ENCODE data around the gene HAUS2. TPM values are rescaled to one million over a fixed set of nuclear protein-coding genes. Genes with fewer than 3 reads are reported as not detected.
"Not testable (repeated sequence)": the region's sequence is repeated elsewhere in the genome, so short reads cannot be mapped to it uniquely, and the experiment has no call there.

Gene HAUS2
- total RNA-seq, 4 donors from 2014 or later = 16.9 to 33.2 (median 19.2) TPM

DNA sequence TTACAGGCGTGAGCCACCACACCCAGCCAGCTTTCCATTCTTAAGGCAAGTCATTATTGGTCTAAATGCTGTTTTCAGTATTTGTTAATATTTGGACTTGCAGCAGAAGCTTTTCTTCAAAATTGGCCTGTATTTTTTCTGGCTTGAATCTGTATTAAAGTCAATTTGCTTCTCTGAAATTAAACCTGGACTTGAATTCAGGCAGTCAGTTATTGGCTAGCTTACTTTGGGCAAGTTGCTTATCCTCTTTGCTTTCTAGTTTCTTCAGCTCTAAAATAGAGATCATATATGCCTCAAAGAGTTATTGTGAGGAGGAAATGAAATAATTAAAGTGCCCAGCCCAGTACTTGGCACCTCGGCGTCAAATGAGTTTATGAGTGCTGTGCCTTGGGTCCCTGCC is 44.1 kb downstream of the HAUS2 start:
- H3K36me3 ChIP-seq = no peaks in the 10 kb centered on the region
- DNase-seq (ENCODE audit: low spot score in 2 of 2) = no peak
- WGBS = 64% methylated on average over 3 of the region's 3 CpGs
- no peak overlapping the region for H3K4me3 ChIP-seq
- peak overlapping the region; percentile 78 for H3K27ac ChIP-seq
- no peaks in the 10 kb centered on the region for H3K9me3 ChIP-seq
- no peaks in the 10 kb centered on the region for H3K27me3 ChIP-seq
- TF ChIP-seq CTCF (IDR thresholded peaks at IDR 0.05) (no peak), EP300 (IDR thresholded peaks at IDR 0.05) (no peak)
- peaks cover 13% of the 10 kb centered on the region for H3K4me1 ChIP-seq

DNA sequence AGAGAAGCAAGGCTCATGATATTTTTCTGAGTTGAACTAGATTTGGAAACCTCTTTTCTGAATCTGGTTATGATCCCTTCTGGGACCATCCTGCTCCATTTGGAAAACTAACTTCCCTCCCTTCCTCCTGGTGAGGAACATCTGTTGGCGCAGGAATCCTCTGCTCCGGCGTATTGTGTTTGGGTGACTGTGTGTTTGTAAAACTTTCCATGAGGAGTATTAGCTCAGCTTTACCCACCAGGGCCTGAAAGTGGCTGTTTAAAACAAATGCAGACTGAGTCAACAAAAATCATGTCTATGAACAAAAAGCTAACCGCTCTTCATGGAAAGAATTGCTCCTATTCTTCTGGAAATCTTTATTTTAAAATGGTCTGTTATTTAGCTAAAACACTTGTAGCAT is 44.5 kb downstream of the HAUS2 start:
- Histone ChIP-seq H3K27ac (peak overlapping the region; percentile 78), H3K4me1 (peaks cover 13% of the 10 kb centered on the region), H3K27me3 (no peaks in the 10 kb centered on the region), H3K9me3 (no peaks in the 10 kb centered on the region), H3K36me3 (no peaks in the 10 kb centered on the region), H3K4me3 (no peak overlapping the region)
- TF ChIP-seq CTCF (IDR thresholded peaks at IDR 0.05) = no peak
- no peak for TF ChIP-seq EP300 (IDR thresholded peaks at IDR 0.05)
- TF ChIP-seq POLR2AphosphoS5 (IDR thresholded peaks at IDR 0.05) = no peak
- peak in 1 of 2 donors; percentile 74 for DNase-seq (ENCODE audit: low spot score in 2 of 2)
- WGBS = 72% methylated on average over 4 of the region's 4 CpGs

GRCh38 chr15:42594095-42594494 is 45.5 kb downstream of the HAUS2 start:
- Histone ChIP-seq H3K4me3 (no peak overlapping the region), H3K9me3 (no peaks in the 10 kb centered on the region), H3K4me1 (peaks cover 13% of the 10 kb centered on the region), H3K27me3 (no peaks in the 10 kb centered on the region), H3K27ac (peak overlapping the region; percentile 78), H3K36me3 (no peaks in the 10 kb centered on the region)
- DNase-seq (ENCODE audit: low spot score in 2 of 2) = no peak
- no peak for TF ChIP-seq POLR2A (IDR thresholded peaks at IDR 0.05)
- no peak for TF ChIP-seq EP300 (IDR thresholded peaks at IDR 0.05)
- TF ChIP-seq POLR2AphosphoS5 (IDR thresholded peaks at IDR 0.05) = no peak
- no peak for TF ChIP-seq CTCF (IDR thresholded peaks at IDR 0.05)
- 73% methylated on average over 5 of the region's 5 CpGs for WGBS

- Histone ChIP-seq H3K4me3 (no peak overlapping the region), H3K27ac (peak overlapping the region; percentile 7), H3K27me3 (no peaks in the 10 kb centered on the region), H3K9me3 (no peaks in the 10 kb centered on the region), H3K36me3 (no peaks in the 10 kb centered on the region), H3K4me1 (peaks cover 13% of the 10 kb centered on the region)
- DNase-seq (ENCODE audit: low spot score in 2 of 2) = no peak
- 57% methylated on average over 4 of the region's 4 CpGs for WGBS
- TF ChIP-seq CTCF (IDR thresholded peaks at IDR 0.05) = no peak
- TF ChIP-seq POLR2A (IDR thresholded peaks at IDR 0.05) = no peak
- TF ChIP-seq EP300 (IDR thresholded peaks at IDR 0.05) = no peak
- TF ChIP-seq POLR2AphosphoS5 (IDR thresholded peaks at IDR 0.05) = no peak
These were observed 47.1 kb downstream of the HAUS2 start for GRCh38 chr15:42595626-42596240.

GRCh38 chr15:42601316-42601715 is 52.7 kb downstream of the HAUS2 start:
- not testable (repeated sequence) for H3K36me3 ChIP-seq; H3K4me3 ChIP-seq; H3K27ac ChIP-seq; DNase-seq (ENCODE audit: low spot score in 2 of 2); H3K27me3 ChIP-seq; H3K9me3 ChIP-seq
- peaks cover 20% of the 10 kb centered on the region for H3K4me1 ChIP-seq
- 98% methylated on average over 25 of the region's 30 CpGs for WGBS

GRCh38 chr15:42602501-42602900 is 53.9 kb downstream of the HAUS2 start:
- 83% methylated on average over 3 of the region's 3 CpGs for WGBS
- no peak for TF ChIP-seq POLR2A (IDR thresholded peaks at IDR 0.05)
- TF ChIP-seq CTCF (IDR thresholded peaks at IDR 0.05) = no peak
- TF ChIP-seq POLR2AphosphoS5 (IDR thresholded peaks at IDR 0.05) = no peak
- TF ChIP-seq EP300 (IDR thresholded peaks at IDR 0.05) = no peak
- no peaks in the 10 kb centered on the region for H3K9me3 ChIP-seq

More at GRCh38 chr15:42602501-42602900, 53.9 kb downstream of the HAUS2 start:
- DNase-seq (ENCODE audit: low spot score in 2 of 2) = no peak
- H3K4me1 ChIP-seq = peaks cover 20% of the 10 kb centered on the region
- no peaks in the 10 kb centered on the region for H3K36me3 ChIP-seq
- no peak overlapping the region for H3K4me3 ChIP-seq
- no peak overlapping the region for H3K27ac ChIP-seq
- H3K27me3 ChIP-seq = no peaks in the 10 kb centered on the region

Measured in suprapubic skin (tissue), 4 donors.